ENCODE measurements around the gene NUDT8. TPM values are rescaled to one million over a fixed set of nuclear protein-coding genes. Genes with fewer than 3 reads are reported as not detected.

The NUDT8 gene
- total RNA-seq, 1 donor, result 4.7 TPM

- no peak overlapping the region for H3K4me3 ChIP-seq (ENCODE audit: low read depth, low read length)
- DNase-seq (ENCODE audit: low read depth), result no peak
- no peak for TF ChIP-seq CTCF (IDR thresholded peaks at IDR 0.05; ENCODE audit: insufficient read depth, low read depth, low read length)
Observed at GRCh38 chr11:67648796-67649613, 19.3 kb upstream of the NUDT8 start.

GRCh38 chr11:67648140-67648795, 18.5 kb upstream of the NUDT8 start:
- TF ChIP-seq CTCF (IDR thresholded peaks at IDR 0.05; ENCODE audit: insufficient read depth, low read depth, low read length), result no peak
- DNase-seq (ENCODE audit: low read depth), result no peak

GRCh38 chr11:67647471-67647870, 17.7 kb upstream of the NUDT8 start:
- TF ChIP-seq CTCF (IDR thresholded peaks at IDR 0.05; ENCODE audit: insufficient read depth, low read depth, low read length), result no peak
- no peak overlapping the region for H3K4me3 ChIP-seq (ENCODE audit: low read depth, low read length)
- no peak for DNase-seq (ENCODE audit: low read depth)

More at GRCh38 chr11:67648140-67648795, 18.5 kb upstream of the NUDT8 start:
- no peak overlapping the region for H3K4me3 ChIP-seq (ENCODE audit: low read depth, low read length)

GRCh38 chr11:67646535-67647336, 17.0 kb upstream of the NUDT8 start:
- DNase-seq (ENCODE audit: low read depth), result no peak
- H3K4me3 ChIP-seq (ENCODE audit: low read depth, low read length), result no peak overlapping the region
- no peak for TF ChIP-seq CTCF (IDR thresholded peaks at IDR 0.05; ENCODE audit: insufficient read depth, low read depth, low read length)

- DNase-seq (ENCODE audit: low read depth), result no peak
- H3K4me3 ChIP-seq (ENCODE audit: low read depth, low read length), result no peak overlapping the region
- TF ChIP-seq CTCF (IDR thresholded peaks at IDR 0.05; ENCODE audit: insufficient read depth, low read depth, low read length), result no peak
Observed at GRCh38 chr11:67645521-67646461, 16.1 kb upstream of the NUDT8 start.

All from fibroblast of villous mesenchyme (primary cell).